ENCODE data around the gene PDZD2.

PDZD2 gene

GRCh38 chr5:32127711-32128110, 488.8 kb downstream of the PDZD2 start:
- DNase-seq: no peak

GRCh38 chr5:32129074-32129598, 490.2 kb downstream of the PDZD2 start:
- DNase-seq: no peak

GRCh38 chr5:32130865-32131264, 491.9 kb downstream of the PDZD2 start:
- DNase-seq: no peak

GRCh38 chr5:32131604-32132003, 492.7 kb downstream of the PDZD2 start:
- DNase-seq: no peak

GRCh38 chr5:32132757-32133156, 493.8 kb downstream of the PDZD2 start:
- no peak for DNase-seq

GRCh38 chr5:32135086-32135485, 496.2 kb downstream of the PDZD2 start:
- DNase-seq: no peak

DNA sequence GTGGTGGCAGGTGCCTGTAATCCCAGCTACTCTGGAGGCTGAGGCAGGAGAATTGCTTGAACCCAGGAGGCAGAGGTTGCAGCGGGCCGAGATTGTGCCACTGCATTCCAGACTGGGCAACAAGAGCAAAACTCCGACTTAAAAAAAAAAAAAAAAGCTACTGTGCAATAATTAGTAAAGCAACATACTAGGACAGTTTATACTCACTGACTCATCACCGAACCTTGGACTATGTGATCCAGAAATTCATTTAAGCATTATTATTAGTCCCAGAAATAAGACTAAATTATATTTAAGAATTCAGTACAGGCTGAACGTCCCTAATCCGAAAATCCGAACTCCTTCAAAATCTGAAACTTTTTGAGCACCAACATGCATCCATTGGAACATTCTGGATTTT, 497.4 kb downstream of the PDZD2 start:
- no peak for DNase-seq

GRCh38 chr5:32138839-32139493, 500.0 kb downstream of the PDZD2 start:
- DNase-seq: no peak

GRCh38 chr5:32143617-32144377, 504.9 kb downstream of the PDZD2 start:
- DNase-seq: no peak

GRCh38 chr5:32144378-32145207, 505.7 kb downstream of the PDZD2 start:
- peak in 3 of 51 donors; percentile 0 to 34 (median 9) for DNase-seq

GRCh38 chr5:32145378-32145777, 506.4 kb downstream of the PDZD2 start:
- DNase-seq: no peak

DNA sequence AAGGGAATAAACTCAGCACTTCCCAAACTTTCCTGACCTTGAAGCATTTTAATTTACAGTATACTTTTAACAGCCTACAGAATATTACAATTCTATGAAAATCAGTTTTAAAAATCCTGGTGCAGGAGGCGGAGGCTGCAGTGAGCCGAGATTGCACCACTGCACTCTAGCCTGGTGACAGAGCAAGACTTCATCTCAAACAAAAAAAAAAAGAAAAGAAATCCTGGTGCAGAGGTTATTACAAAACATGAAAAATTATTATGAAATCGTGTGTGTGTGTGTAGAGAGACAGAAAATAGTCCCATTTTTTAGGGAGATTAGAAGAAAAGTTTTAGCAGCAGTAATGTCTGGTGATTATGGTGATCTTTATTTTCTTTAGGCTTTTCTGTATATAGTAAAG, 508.3 kb downstream of the PDZD2 start:
- DNase-seq: no peak

DNA sequence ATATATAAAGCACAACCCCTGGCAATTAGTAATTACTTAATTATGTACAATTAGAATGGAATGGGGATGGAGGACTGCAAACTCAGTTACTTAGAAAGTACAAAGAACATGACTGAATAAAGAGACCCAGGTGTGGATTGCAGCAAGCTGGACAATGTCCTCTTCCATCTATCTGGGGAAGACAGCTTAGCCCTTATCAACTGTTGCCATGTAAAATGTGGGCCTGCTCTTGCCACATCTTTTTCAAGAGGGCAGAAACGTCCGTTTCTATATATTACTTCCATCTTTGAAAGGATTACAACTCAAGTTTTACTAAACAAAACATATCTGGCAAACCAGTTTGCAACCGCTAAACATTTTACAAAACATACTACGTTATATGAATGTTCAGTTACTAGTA, 509.0 kb downstream of the PDZD2 start:
- no peak for DNase-seq

- DNase-seq: no peak
Observed at GRCh38 chr5:32150366-32150765, 511.4 kb downstream of the PDZD2 start.

DNA sequence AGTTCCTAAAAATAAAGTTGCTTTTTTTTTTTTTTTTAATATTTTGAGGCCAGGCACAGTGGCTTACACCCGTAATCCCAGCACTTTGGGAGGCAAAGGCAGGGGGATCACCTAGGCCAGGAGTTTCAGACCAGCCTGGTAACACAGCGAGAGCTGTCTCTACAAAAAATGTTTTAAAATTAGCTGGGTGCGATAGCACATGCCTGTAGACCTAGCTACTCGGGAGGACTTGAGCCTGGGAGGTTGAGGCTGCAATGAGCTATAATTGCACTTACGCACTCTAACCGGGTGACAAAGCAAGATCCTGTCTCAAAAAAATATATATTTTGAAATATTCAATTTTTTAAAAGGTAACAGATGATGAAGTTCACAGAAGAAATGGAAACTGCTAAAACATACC, 512.3 kb downstream of the PDZD2 start:
- no peak for DNase-seq

DNA sequence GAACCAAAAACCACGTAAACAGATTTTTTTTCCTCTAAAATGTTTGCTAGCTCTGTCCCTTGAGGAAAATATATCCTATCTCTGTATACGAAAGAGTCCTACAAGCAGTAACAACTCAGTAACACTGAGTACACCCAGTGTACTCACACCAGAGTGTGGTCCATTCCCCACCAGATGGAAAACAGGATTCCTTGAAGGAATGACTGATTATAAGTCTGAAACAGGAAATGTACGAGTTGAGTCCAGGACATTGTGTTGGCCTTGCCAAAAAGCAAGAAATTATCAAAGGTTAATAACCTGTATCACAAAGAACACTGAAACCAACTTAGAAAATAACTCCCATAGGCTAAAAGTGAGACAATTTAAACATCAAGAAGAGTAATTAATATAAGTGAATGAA, 514.8 kb downstream of the PDZD2 start:
- no peak for DNase-seq

GRCh38 chr5:32155211-32155610, 516.3 kb downstream of the PDZD2 start:
- DNase-seq: no peak

DNA sequence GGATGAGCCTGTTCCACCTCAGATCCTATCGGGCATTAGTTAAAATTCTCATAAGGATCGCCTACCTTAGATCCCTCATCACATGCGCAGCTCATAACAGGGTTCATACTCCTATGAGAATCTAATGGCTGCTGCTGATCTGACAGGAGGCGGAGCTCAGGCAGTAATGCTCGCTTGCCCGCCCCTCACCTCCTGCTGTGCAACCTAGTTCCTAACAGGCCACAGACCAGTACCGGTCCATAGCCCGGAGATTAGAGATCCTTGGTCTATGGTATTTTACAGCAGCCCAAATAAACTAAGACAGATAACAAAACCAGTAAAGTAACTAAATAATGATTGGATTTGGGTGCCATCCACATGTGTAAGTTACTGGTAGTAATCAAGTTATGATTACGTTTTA, 517.7 kb downstream of the PDZD2 start:
- DNase-seq: no peak

DNA sequence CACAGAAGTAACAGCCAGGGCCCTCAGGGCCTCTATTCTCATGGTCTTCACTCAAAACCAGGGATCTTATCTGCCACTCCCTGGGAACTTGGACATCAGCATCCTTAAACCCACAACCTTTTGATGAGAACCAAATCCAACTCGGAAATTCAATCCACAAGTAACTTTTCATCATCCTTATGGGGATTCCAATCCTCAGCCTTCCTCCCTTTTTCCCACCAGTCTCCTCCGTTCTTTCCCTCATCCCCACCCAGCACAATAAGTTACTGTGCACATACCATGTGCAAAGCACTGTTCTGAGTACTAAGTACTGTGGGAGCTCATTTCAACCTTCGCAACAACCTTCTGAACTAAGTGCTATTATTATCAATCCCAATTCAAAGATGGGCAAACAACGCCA, 518.1 kb downstream of the PDZD2 start:
- DNase-seq: no peak

GRCh38 chr5:32158679-32158975, 519.7 kb downstream of the PDZD2 start:
- no peak for DNase-seq

DNA sequence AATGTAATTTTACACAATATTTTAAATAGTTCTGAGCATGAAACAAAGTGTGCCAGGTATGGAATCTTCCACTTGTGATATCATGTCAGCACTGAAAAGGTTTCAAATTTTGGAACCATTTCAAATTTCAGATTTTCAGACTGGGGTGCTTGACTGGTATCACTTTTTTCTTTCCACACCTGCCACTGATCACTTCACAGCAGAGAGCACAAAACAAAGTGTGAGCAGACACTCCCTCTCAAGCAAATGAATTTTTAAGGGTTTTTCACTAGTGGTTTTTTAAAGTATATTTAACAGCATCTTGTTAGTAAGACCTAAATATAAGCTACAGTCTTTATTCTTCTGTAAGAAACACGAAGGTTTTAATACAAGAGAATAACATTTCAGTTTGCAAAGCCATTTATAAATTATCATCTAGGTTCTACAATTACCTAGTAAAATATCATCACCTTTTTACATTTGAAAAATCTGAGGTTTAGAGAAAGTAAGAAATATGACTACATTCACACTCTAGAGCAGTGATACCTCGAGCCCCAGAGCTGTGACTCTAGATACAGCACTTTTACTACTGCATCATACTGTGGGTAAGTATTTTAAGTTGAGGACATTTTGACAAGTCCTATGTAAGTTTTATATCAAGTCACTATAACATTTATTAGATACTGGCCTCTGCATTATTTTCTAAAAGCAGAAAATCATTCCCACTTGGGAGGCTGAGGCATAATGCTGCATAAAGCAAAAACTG, 520.6 kb downstream of the PDZD2 start:
- no peak for DNase-seq

DNA sequence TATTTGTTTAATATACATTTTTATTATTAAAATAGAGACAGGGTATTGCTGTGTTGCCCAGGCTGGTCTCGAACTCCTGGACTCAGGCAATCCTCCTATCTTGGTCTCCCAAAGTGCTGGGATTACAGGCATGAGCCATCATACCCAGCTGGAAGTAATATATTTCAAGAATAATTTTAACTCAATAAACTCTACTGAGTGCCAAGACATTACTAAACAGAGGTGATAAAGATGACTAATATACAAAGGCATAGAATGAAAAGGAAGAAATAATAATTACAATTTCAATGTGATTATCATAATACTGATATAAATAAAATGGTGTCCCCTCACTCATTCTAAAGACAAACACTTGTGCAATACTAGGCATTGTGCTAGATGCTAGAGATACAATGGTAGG, 521.3 kb downstream of the PDZD2 start:
- DNase-seq: no peak

All from hypothalamus (tissue), 51 donors.